SK-N-SH (cell line): Measurements from ENCODE around the gene SULT1B1. TPM values are rescaled to one million over a fixed set of nuclear protein-coding genes. Genes with fewer than 3 reads are reported as not detected.

Experiments
- CTCF ChIA-PET: fragments of 300-600, 350-600 bp; formaldehyde crosslinking; extraction: SDS; loops from one replicate; lab custom pipeline; 2021; lab: Yijun Ruan, JAX
- POLR2A ChIA-PET: fragments of 350-600 bp; sonication (Branson Sonifier 250); formaldehyde crosslinking; extraction: SDS; loops from one replicate; lab custom pipeline; 2020; ENCODE audit warnings: antibody characterized with exemption, inconsistent platforms; lab: Yijun Ruan, JAX
- DNase-seq: peaks from one replicate; pipeline ENCODE4 v3.0.0; 2012
- H2AFZ ChIP-seq: fragments of 200-600 bp; sonication (generic); 2 replicates; pipeline ENCODE4 v1.8.1; 2016; ENCODE audit warnings: antibody characterized with exemption, mild to moderate bottlenecking, low read depth
- H3F3A ChIP-seq: fragments of 200-600 bp; sonication (generic); replicated peaks from 2 replicates; pipeline ENCODE3; 2016; ENCODE audit warnings: antibody characterized with exemption, mild to moderate bottlenecking; ENCODE audit not compliant: insufficient read depth
- H3K27ac ChIP-seq, 2 experiments: fragments of 200-500 bp in 1 of 2; fragments of 200-600 bp in 1 of 2; sonication (Bioruptor generic) in 1 of 2; sonication (generic), shearing (Covaris generic) in 1 of 2; 2 replicates each; pipeline versions ENCODE4 v1.5.1 to v1.6.1; 2014 to 2016; ENCODE audit warnings: low read depth in 2 of 2, inconsistent platforms in 1 of 2, low read length in 1 of 2, mild to moderate bottlenecking in 1 of 2, mixed read lengths in 1 of 2
- H3K27me3 ChIP-seq: fragments of 200-600 bp; sonication (generic), shearing (Covaris generic); 2 replicates; pipeline ENCODE4 v1.6.1; 2016; ENCODE audit warnings: mixed run types; ENCODE audit not compliant: insufficient read depth
- H3K36me3 ChIP-seq, 2 experiments: fragments of 200-500 bp in 1 of 2; fragments of 200-600 bp in 1 of 2; sonication (Bioruptor generic) in 1 of 2; sonication (generic) in 1 of 2; replicated peaks in 1 of 2; 2 replicates each; pipeline versions ENCODE3 to v1.5.1; 2014 to 2016; ENCODE audit warnings: low read length in 1 of 2, mild to moderate bottlenecking in 1 of 2; ENCODE audit not compliant: insufficient read depth in 2 of 2, control insufficient read depth in 1 of 2
- H3K4me1 ChIP-seq, 2 experiments: fragments of 200-500 bp in 1 of 2; fragments of 200-600 bp in 1 of 2; sonication (Bioruptor generic) in 1 of 2; sonication (generic), shearing (Covaris generic) in 1 of 2; 2 replicates each; pipeline versions ENCODE4 v1.5.1 to v1.6.1; 2014 to 2016; ENCODE audit warnings: low read depth in 1 of 2, low read length in 1 of 2, mixed run types in 1 of 2; ENCODE audit not compliant: insufficient read depth in 2 of 2, control insufficient read depth in 1 of 2
- H3K4me2 ChIP-seq: fragments of 200-600 bp; sonication (generic), shearing (Covaris generic); 2 replicates; pipeline ENCODE4 v1.6.1; 2017; ENCODE audit warnings: mixed run types
- H3K4me3 ChIP-seq, 2 experiments: fragments of 200-500 bp in 1 of 2; fragments of 200-600 bp in 1 of 2; sonication (Bioruptor generic) in 1 of 2; sonication (generic), shearing (Covaris generic) in 1 of 2; 2 replicates each; pipeline versions ENCODE4 v1.5.1 to v1.8.1; 2014 to 2016; ENCODE audit warnings: low read depth in 2 of 2, inconsistent platforms in 1 of 2, low read length in 1 of 2, mild to moderate bottlenecking in 1 of 2, mixed read lengths in 1 of 2, moderate library complexity in 1 of 2
- H3K79me2 ChIP-seq: fragments of 200-600 bp; sonication (generic); 2 replicates; pipeline ENCODE4 v1.8.1; 2017; ENCODE audit warnings: mild to moderate bottlenecking; ENCODE audit not compliant: insufficient read depth
- H3K9ac ChIP-seq: fragments of 200-600 bp; sonication (generic); 2 replicates; pipeline ENCODE4 v1.6.1; 2017; ENCODE audit warnings: mixed run types
- H3K9me2 ChIP-seq: fragments of 200-600 bp; sonication (generic); 2 replicates; pipeline ENCODE4 v1.6.1; 2017; ENCODE audit warnings: mixed run types
- H3K9me3 ChIP-seq: fragments of 200-600 bp; sonication (generic); 2 replicates; pipeline ENCODE4 v1.6.1; 2017; ENCODE audit warnings: mixed run types, mild to moderate bottlenecking, moderate library complexity
- H4K20me1 ChIP-seq: fragments of 200-600 bp; sonication (generic); 2 replicates; pipeline ENCODE4 v1.6.1; 2017; ENCODE audit warnings: mild to moderate bottlenecking, mixed run types; ENCODE audit not compliant: insufficient read depth
- ELF1 ChIP-seq: IDR thresholded peaks from 2 replicates; pipeline ENCODE4 v1.4.0; 2012
- EP300 ChIP-seq, 2 experiments: IDR thresholded peaks; 2 replicates each; pipeline versions ENCODE4 v1.4.0 to v1.6.1; 2012; ENCODE audit warnings: borderline replicate concordance in 1 of 2, low read depth in 1 of 2, low read length in 1 of 2
- JUND ChIP-seq: IDR thresholded peaks from 2 replicates; pipeline ENCODE4 v1.4.0; 2012
- MXI1 ChIP-seq: IDR thresholded peaks from 2 replicates; pipeline ENCODE4 v1.6.1; 2012; ENCODE audit warnings: mild to moderate bottlenecking, low read depth, low read length, improper control_type of control experiment
- NRF1 ChIP-seq: IDR thresholded peaks from 2 replicates; pipeline ENCODE4 v1.6.1; 2012; ENCODE audit warnings: low read depth, mild to moderate bottlenecking, low read length
- RAD21 ChIP-seq: IDR thresholded peaks from 2 replicates; pipeline ENCODE4 v1.6.1; 2012; ENCODE audit warnings: mild to moderate bottlenecking, low read length
- RCOR1 ChIP-seq: fragments of 150-350 bp; IDR thresholded peaks from 2 replicates; pipeline ENCODE4 v1.6.1; 2017; ENCODE audit warnings: antibody characterized with exemption, low read length
- RXRA ChIP-seq: IDR thresholded peaks from 2 replicates; pipeline ENCODE4 v1.4.0; 2012; ENCODE audit warnings: low read depth, mild to moderate bottlenecking, borderline replicate concordance
- SIN3A ChIP-seq: IDR thresholded peaks from 2 replicates; pipeline ENCODE4 v1.6.1; 2012; ENCODE audit warnings: low read depth, mild to moderate bottlenecking, low read length, moderate library complexity, borderline replicate concordance
- SMC3 ChIP-seq: IDR thresholded peaks from 2 replicates; pipeline ENCODE4 v1.6.1; 2012; ENCODE audit warnings: low read depth, low read length, improper control_type of control experiment
- YY1 ChIP-seq: IDR thresholded peaks from 2 replicates; pipeline ENCODE4 v1.4.0; 2012; ENCODE audit warnings: low read depth, mild to moderate bottlenecking
- WGBS: methylation state at CpG from one replicate; pipeline ENCODE4 v1.1.6; 2017; ENCODE audit warnings: low lambda C conversion rate; 5-methylcytosine and 5-hydroxymethylcytosine counted together
- polyA plus RNA-seq, 3 experiments: library from polyadenylated mRNA; depleted of rRNA; stranded (reverse); fragments of >200 nt; gene quantifications; 2 replicates each; pipeline ENCODE4 v1.2.3, GENCODE V29; 2012
- TF ChIP-seq, protein P1 (sequence below): IDR thresholded peaks from 2 replicates; pipeline ENCODE4 v1.4.0; 2012; ENCODE audit warnings: low read depth
- TF ChIP-seq, protein P2 (sequence below): fragments of 150-350 bp; IDR thresholded peaks from 2 replicates; pipeline ENCODE4 v1.6.1; 2016; ENCODE audit warnings: mild to moderate bottlenecking, low read depth, low read length
- TF ChIP-seq, protein P3 (sequence below): IDR thresholded peaks from 2 replicates; pipeline ENCODE4 v1.4.0; 2012; ENCODE audit warnings: low read depth, borderline replicate concordance
- TF ChIP-seq, protein P4 (sequence below): fragments of 150-350 bp; IDR thresholded peaks from 2 replicates; pipeline ENCODE4 v1.6.1; 2017; ENCODE audit warnings: antibody characterized with exemption, low read length, low read depth, borderline replicate concordance

The SULT1B1 gene
- polyA plus RNA-seq, 1 of the 3 experiments (the other 2 are of a cell fraction): 14.7 TPM

DNA sequence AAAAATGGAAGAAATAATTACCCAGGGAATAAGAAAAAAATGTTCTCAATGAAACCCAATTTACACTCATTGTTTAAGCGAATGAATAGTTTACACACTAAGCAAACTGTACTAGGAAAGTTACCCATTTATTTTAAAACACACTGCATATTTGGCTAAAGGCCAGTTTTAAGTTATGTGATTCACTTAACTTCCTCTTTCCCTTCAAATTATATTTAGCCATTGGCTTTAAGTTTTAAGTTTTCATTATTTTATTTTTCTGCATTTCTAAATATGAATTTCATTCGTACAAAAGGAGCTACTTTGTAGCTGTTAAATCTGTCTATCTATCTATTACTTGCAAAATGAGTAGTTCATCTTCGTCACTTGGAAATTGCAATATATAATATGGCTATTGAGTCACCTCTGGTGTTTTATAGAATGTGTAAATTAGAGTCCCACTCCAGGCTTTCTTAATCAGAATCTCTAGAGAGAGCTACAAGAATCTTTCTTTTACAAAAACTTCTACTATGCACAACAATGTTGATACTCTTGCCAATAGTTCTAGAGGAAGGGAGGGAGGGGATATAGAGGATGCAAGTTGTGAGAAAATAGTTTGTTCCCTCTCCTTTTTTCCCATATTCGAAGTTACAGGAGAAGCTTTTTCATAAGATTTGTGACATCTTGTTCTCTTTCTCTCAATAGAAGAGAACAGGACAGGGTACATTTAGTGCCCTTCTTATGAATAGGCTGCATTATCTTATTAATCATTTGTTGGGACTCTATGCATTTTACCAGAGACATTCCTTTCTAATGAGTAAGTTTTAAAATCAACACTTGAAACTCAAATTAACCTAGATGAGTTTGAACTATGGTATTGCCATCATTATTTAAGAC is 41.8 kb downstream of the SULT1B1 start:
- Histone ChIP-seq H3K27ac (peak overlapping the region; percentile 72 to 73; a peak in 3 of 4 replicates), H3K4me1 (0 out of 4 replicates have a peak, but pooled peaks cover 0 to 7% of the 10 kb centered on the region in 2 experiments), H2AFZ (no peak overlapping the region; the same call in 1 of the 2 replicates), H3K27me3 (no peaks in the 10 kb centered on the region), H3K9me3 (no peaks in the 10 kb centered on the region), H3K36me3 (peaks cover 0 to 6% of the 10 kb centered on the region in 2 experiments), H3K9me2 (peaks cover 5% of the 10 kb centered on the region; the same call in 1 of the 2 replicates), H3K4me2 (peak overlapping the region; percentile 13; the same call in 1 of the 2 replicates), H3K9ac (peak overlapping the region; percentile 19; the same call in 1 of the 2 replicates), H3K79me2 (no peaks in the 10 kb centered on the region), H3F3A (peaks cover 5% of the 10 kb centered on the region), H4K20me1 (no peaks in the 10 kb centered on the region), H3K4me3 (no peak overlapping the region)
- ChIA-PET CTCF (interaction anchor here (0.9 kb wide), 1 partner anchor 10 kb away, joined by 3 read pairs; no protein-coding TSS in a partner anchor), POLR2A (no interaction called here)
- DNase-seq: no peak
- 13% methylated on average over 4 of the region's 4 CpGs for WGBS
- TF ChIP-seq RAD21 (no peak), MXI1 (no peak), YY1 (no peak), JUND (no peak), SIN3A (no peak), NRF1 (no peak), RXRA (no peak), ELF1 (no peak), EP300 (IDR thresholded peaks at IDR 0.05; ENCODE audit: borderline replicate concordance in 1 of 2, low read depth in 1 of 2, low read length in 1 of 2) (no peak), RCOR1 (no peak), SMC3 (no peak)
- TF ChIP-seq, protein P1, sequence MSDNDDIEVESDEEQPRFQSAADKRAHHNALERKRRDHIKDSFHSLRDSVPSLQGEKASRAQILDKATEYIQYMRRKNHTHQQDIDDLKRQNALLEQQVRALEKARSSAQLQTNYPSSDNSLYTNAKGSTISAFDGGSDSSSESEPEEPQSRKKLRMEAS: no peak
- TF ChIP-seq, protein P2, sequence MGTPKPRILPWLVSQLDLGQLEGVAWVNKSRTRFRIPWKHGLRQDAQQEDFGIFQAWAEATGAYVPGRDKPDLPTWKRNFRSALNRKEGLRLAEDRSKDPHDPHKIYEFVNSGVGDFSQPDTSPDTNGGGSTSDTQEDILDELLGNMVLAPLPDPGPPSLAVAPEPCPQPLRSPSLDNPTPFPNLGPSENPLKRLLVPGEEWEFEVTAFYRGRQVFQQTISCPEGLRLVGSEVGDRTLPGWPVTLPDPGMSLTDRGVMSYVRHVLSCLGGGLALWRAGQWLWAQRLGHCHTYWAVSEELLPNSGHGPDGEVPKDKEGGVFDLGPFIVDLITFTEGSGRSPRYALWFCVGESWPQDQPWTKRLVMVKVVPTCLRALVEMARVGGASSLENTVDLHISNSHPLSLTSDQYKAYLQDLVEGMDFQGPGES: no peak
- TF ChIP-seq, protein P3, sequence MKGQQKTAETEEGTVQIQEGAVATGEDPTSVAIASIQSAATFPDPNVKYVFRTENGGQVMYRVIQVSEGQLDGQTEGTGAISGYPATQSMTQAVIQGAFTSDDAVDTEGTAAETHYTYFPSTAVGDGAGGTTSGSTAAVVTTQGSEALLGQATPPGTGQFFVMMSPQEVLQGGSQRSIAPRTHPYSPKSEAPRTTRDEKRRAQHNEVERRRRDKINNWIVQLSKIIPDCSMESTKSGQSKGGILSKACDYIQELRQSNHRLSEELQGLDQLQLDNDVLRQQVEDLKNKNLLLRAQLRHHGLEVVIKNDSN: no peak
- TF ChIP-seq, protein P4, sequence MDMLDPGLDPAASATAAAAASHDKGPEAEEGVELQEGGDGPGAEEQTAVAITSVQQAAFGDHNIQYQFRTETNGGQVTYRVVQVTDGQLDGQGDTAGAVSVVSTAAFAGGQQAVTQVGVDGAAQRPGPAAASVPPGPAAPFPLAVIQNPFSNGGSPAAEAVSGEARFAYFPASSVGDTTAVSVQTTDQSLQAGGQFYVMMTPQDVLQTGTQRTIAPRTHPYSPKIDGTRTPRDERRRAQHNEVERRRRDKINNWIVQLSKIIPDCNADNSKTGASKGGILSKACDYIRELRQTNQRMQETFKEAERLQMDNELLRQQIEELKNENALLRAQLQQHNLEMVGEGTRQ: no peak
